ENCODE results near the gene GRB7. TPM values are rescaled to one million over a fixed set of nuclear protein-coding genes. Genes with fewer than 3 reads are reported as not detected.
A peak's percentile ranks its signal among the peaks of the same experiment; 100 is the strongest.

The GRB7 gene
- total and polyA plus RNA-seq, 2 experiments from 2014 or later = 1.8 to 6.6 TPM

- no peak for TF ChIP-seq CTCF (IDR thresholded peaks at IDR 0.05; ENCODE audit: low read depth, low read length)
- Histone ChIP-seq H3K27ac (no peak overlapping the region), H3K9me3 (ENCODE audit: low read depth) (no peaks in the 10 kb centered on the region), H3K36me3 (no peaks in the 10 kb centered on the region), H3K27me3 (no peaks in the 10 kb centered on the region), H3K4me1 (ENCODE audit: low read depth) (no peaks in the 10 kb centered on the region), H3K4me3 (no peak overlapping the region)
- DNase-seq (ENCODE audit: low read depth in 1 of 2, low spot score in 1 of 2) = peak in 1 of 2 donors; percentile 19
Observed at GRCh38 chr17:39781031-39781860, 43.5 kb downstream of the GRB7 start.

DNA sequence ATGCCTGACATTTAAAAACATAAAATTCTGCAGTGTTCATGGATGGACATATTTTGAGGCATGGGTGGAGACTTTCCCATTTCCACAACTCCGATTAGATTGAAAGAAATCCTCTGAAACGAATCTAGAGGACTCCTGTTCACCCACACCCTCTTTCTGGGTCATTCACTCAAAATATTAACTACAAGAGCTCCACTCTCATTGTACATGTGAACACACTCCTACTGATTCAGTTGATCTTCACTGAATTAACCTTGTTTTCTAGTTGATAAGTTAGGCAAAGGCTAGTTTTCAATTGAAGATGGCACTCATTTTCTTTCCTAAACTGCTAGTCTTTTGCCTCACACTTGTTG is 44.1 kb downstream of the GRB7 start:
- TF ChIP-seq CTCF (IDR thresholded peaks at IDR 0.05; ENCODE audit: low read depth, low read length) = no peak

DNA sequence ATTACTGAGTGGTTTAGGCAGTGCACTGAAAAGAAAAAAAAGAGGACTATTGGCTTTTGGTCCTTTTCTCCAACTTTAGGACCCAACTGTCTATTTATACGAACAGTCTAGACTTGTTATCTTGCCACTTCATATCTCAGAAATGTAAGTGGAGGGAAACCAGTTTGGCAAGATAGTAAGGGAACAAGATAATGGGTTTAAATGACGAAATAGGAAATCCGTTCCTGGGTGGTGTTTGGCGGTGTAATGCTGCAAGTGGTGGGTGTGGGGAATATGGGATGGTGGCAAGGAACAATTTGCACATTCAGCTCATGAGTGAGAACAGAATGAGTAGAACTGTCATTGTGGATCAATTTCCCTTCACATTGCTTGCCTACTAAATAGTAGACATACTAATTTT is 44.7 kb downstream of the GRB7 start:
- H3K27me3 ChIP-seq = no peaks in the 10 kb centered on the region
- H3K9me3 ChIP-seq (ENCODE audit: low read depth) = no peaks in the 10 kb centered on the region
- no peak overlapping the region for H3K4me3 ChIP-seq
- TF ChIP-seq CTCF (IDR thresholded peaks at IDR 0.05; ENCODE audit: low read depth, low read length) = no peak
- H3K27ac ChIP-seq = no peak overlapping the region
- H3K4me1 ChIP-seq (ENCODE audit: low read depth) = no peaks in the 10 kb centered on the region
- H3K36me3 ChIP-seq = no peaks in the 10 kb centered on the region
- DNase-seq (ENCODE audit: low read depth in 1 of 2, low spot score in 1 of 2) = peak in 1 of 2 donors; percentile 88

More for the DNA sequence above, 44.1 kb downstream of the GRB7 start:
- Histone ChIP-seq H3K27ac (no peak overlapping the region), H3K27me3 (no peaks in the 10 kb centered on the region), H3K36me3 (no peaks in the 10 kb centered on the region), H3K4me3 (no peak overlapping the region), H3K9me3 (ENCODE audit: low read depth) (no peaks in the 10 kb centered on the region), H3K4me1 (ENCODE audit: low read depth) (no peaks in the 10 kb centered on the region)
- no peak for DNase-seq (ENCODE audit: low read depth in 1 of 2, low spot score in 1 of 2)

GRCh38 chr17:39782980-39783379 is 45.2 kb downstream of the GRB7 start:
- no peaks in the 10 kb centered on the region for H3K27me3 ChIP-seq
- H3K4me1 ChIP-seq (ENCODE audit: low read depth) = no peaks in the 10 kb centered on the region
- H3K9me3 ChIP-seq (ENCODE audit: low read depth) = no peaks in the 10 kb centered on the region
- TF ChIP-seq CTCF (IDR thresholded peaks at IDR 0.05; ENCODE audit: low read depth, low read length) = no peak
- H3K36me3 ChIP-seq = no peaks in the 10 kb centered on the region
- no peak overlapping the region for H3K27ac ChIP-seq
- DNase-seq (ENCODE audit: low read depth in 1 of 2, low spot score in 1 of 2) = peak in 1 of 2 donors; percentile 29
- H3K4me3 ChIP-seq = no peak overlapping the region

DNA sequence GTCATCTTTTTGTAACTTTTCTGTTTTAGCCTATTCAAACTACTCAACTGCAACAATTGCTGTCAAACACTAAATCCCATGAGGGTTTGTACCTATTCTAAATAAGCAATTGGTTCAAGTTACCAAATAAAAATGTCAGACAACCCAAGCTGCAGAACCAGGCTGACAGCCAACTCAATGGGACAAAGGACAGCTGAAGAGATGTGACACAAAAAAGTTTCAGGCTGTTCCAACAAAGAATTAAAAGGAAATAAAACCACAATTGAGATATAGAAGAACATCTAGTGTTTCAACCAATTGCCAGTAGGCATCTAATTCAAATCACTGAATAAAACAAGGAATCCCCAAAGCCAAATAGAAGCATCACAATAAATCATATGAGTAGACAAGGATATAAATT is 49.3 kb downstream of the GRB7 start:
- H3K36me3 ChIP-seq = no peaks in the 10 kb centered on the region
- no peak for DNase-seq (ENCODE audit: low read depth in 1 of 2, low spot score in 1 of 2)
- H3K9me3 ChIP-seq (ENCODE audit: low read depth) = no peaks in the 10 kb centered on the region
- H3K27me3 ChIP-seq = no peaks in the 10 kb centered on the region
- no peak for TF ChIP-seq CTCF (IDR thresholded peaks at IDR 0.05; ENCODE audit: low read depth, low read length)
- no peak overlapping the region for H3K4me3 ChIP-seq
- H3K4me1 ChIP-seq (ENCODE audit: low read depth) = no peaks in the 10 kb centered on the region
- H3K27ac ChIP-seq = no peak overlapping the region

Data from cardiac muscle cell (in vitro differentiated cells and primary cell).